GM21423 (cell line): Measurements from ENCODE around the gene STN1.

Experiments
- ATAC-seq: cut with Tn5 transposase; IDR thresholded peaks from one replicate; pipeline ENCODE4 v1.9.1; 2021; ENCODE audit warnings: mild to moderate bottlenecking, moderate library complexity; ENCODE audit not compliant: unreplicated experiment

STN1 gene

GRCh38 chr10:103930449-103930848 lies 12.5 kb upstream of the STN1 start:
- no peak for ATAC-seq

- no peak for ATAC-seq
Observed at GRCh38 chr10:103929381-103929921, 11.5 kb upstream of the STN1 start.

- no peak for ATAC-seq
Observed at GRCh38 chr10:103928784-103929183, 10.8 kb upstream of the STN1 start.

GRCh38 chr10:103926722-103927319 lies 8.8 kb upstream of the STN1 start:
- no peak for ATAC-seq

GRCh38 chr10:103925591-103925990 lies 7.6 kb upstream of the STN1 start:
- no peak for ATAC-seq

- no peak for ATAC-seq
Observed at GRCh38 chr10:103923502-103923901, 5.5 kb upstream of the STN1 start.

- no peak for ATAC-seq
Observed at GRCh38 chr10:103922659-103923058, 4.7 kb upstream of the STN1 start.

GRCh38 chr10:103921750-103922195 lies 3.8 kb upstream of the STN1 start:
- ATAC-seq: no peak

- no peak for ATAC-seq
Observed at GRCh38 chr10:103921248-103921647, 3.3 kb upstream of the STN1 start.

GRCh38 chr10:103919648-103920025 lies 1.7 kb upstream of the STN1 start:
- no peak for ATAC-seq

- peak; percentile 2 for ATAC-seq
Observed at GRCh38 chr10:103917302-103918052, 507 bp downstream of the STN1 start.

- ATAC-seq: no peak
Observed at GRCh38 chr10:103916876-103917275, 1.1 kb downstream of the STN1 start.

- no peak for ATAC-seq
Observed at GRCh38 chr10:103916254-103916653, 1.7 kb downstream of the STN1 start.

GRCh38 chr10:103915796-103916195 lies 2.2 kb downstream of the STN1 start:
- peak; percentile 29 for ATAC-seq

- ATAC-seq: no peak
Observed at GRCh38 chr10:103912759-103913158, 5.2 kb downstream of the STN1 start.

GRCh38 chr10:103911021-103911459 lies 6.9 kb downstream of the STN1 start:
- ATAC-seq: peak; percentile 33

GRCh38 chr10:103910442-103911012 lies 7.5 kb downstream of the STN1 start:
- no peak for ATAC-seq

GRCh38 chr10:103905441-103905840 lies 12.5 kb downstream of the STN1 start:
- ATAC-seq: no peak

- no peak for ATAC-seq
Observed at GRCh38 chr10:103901299-103901698, 16.7 kb downstream of the STN1 start.

- ATAC-seq: no peak
Observed at GRCh38 chr10:103899312-103899711, 18.7 kb downstream of the STN1 start.

- no peak for ATAC-seq
Observed at GRCh38 chr10:103897241-103897774, 20.7 kb downstream of the STN1 start.

GRCh38 chr10:103896225-103896624 lies 21.8 kb downstream of the STN1 start:
- ATAC-seq: no peak
